ENCODE results near the gene KCNE3. TPM values are rescaled to one million over a fixed set of nuclear protein-coding genes. Genes with fewer than 3 reads are reported as not detected.

KCNE3 gene
- polyA plus RNA-seq (2013, experiment 1 of 2) = 6.2 TPM
- polyA plus RNA-seq (2013, experiment 2 of 2) = 5.9 TPM

- Histone ChIP-seq H3K27ac (ENCODE audit: low read depth, low read length, severe bottlenecking) (no peak within 1 kb of the TSS), H3K9me3 (ENCODE audit: control insufficient read depth, low read length) (no peaks in the 10 kb centered on the region), H3K36me3 (ENCODE audit: control insufficient read depth, insufficient read depth, low read length) (peaks cover 5% of the 10 kb centered on the region), H3K4me1 (ENCODE audit: control insufficient read depth, insufficient read depth, low read length, poor library complexity, severe bottlenecking) (peaks cover 9% of the 10 kb centered on the region), H3K4me3 (ENCODE audit: extremely low read depth, insufficient read depth, low read length, poor library complexity, severe bottlenecking) (peak within 1 kb of the TSS; percentile 39)
- WGBS, 2 experiments (ENCODE audit: insufficient coverage in 2 of 2) = 20 to 24% methylated on average over 42 to 50 of the region's 62 CpGs
Measured at GRCh38 chr11:74466916-74467885, at the start of gene KCNE3. KCNE3 (minus strand) TSS chr11:74467549; CDS start chr11:74457563, 9,986 bp downstream.

GRCh38 chr11:74507582-74507981 lies 40.2 kb upstream of the KCNE3 start:
- Histone ChIP-seq H3K9me3 (ENCODE audit: control insufficient read depth, low read length) (peaks cover 4% of the 10 kb centered on the region), H3K4me1 (ENCODE audit: control insufficient read depth, insufficient read depth, low read length, poor library complexity, severe bottlenecking) (no peaks in the 10 kb centered on the region), H3K27ac (ENCODE audit: low read depth, low read length, severe bottlenecking) (no peak overlapping the region), H3K4me3 (ENCODE audit: extremely low read depth, insufficient read depth, low read length, poor library complexity, severe bottlenecking) (no peak overlapping the region), H3K36me3 (ENCODE audit: control insufficient read depth, insufficient read depth, low read length) (no peaks in the 10 kb centered on the region)
- 96 to 100% methylated on average over 2 of the region's 2 CpGs for WGBS, 2 experiments (ENCODE audit: insufficient coverage in 2 of 2)

- H3K4me3 ChIP-seq (ENCODE audit: extremely low read depth, insufficient read depth, low read length, poor library complexity, severe bottlenecking) = no peak overlapping the region
- H3K9me3 ChIP-seq (ENCODE audit: control insufficient read depth, low read length) = peaks cover 11% of the 10 kb centered on the region
- H3K27ac ChIP-seq (ENCODE audit: low read depth, low read length, severe bottlenecking) = no peak overlapping the region
- no peaks in the 10 kb centered on the region for H3K4me1 ChIP-seq (ENCODE audit: control insufficient read depth, insufficient read depth, low read length, poor library complexity, severe bottlenecking)
- WGBS, 2 experiments (ENCODE audit: insufficient coverage in 2 of 2) = 67 to 85% methylated on average over 1 of the region's 1 CpG
- no peaks in the 10 kb centered on the region for H3K36me3 ChIP-seq (ENCODE audit: control insufficient read depth, insufficient read depth, low read length)
Measured at GRCh38 chr11:74506823-74507222, 39.5 kb upstream of the KCNE3 start.

GRCh38 chr11:74505911-74506310 lies 38.6 kb upstream of the KCNE3 start:
- peaks cover 14% of the 10 kb centered on the region for H3K9me3 ChIP-seq (ENCODE audit: control insufficient read depth, low read length)
- H3K36me3 ChIP-seq (ENCODE audit: control insufficient read depth, insufficient read depth, low read length) = no peaks in the 10 kb centered on the region
- no peaks in the 10 kb centered on the region for H3K4me1 ChIP-seq (ENCODE audit: control insufficient read depth, insufficient read depth, low read length, poor library complexity, severe bottlenecking)
- H3K4me3 ChIP-seq (ENCODE audit: extremely low read depth, insufficient read depth, low read length, poor library complexity, severe bottlenecking) = no peak overlapping the region
- no peak overlapping the region for H3K27ac ChIP-seq (ENCODE audit: low read depth, low read length, severe bottlenecking)
- WGBS, 2 experiments (ENCODE audit: insufficient coverage in 2 of 2) = 81 to 90% methylated on average over 4 of the region's 4 CpGs

GRCh38 chr11:74504100-74504691 lies 36.8 kb upstream of the KCNE3 start:
- Histone ChIP-seq H3K4me1 (ENCODE audit: control insufficient read depth, insufficient read depth, low read length, poor library complexity, severe bottlenecking) (no peaks in the 10 kb centered on the region), H3K36me3 (ENCODE audit: control insufficient read depth, insufficient read depth, low read length) (no peaks in the 10 kb centered on the region), H3K9me3 (ENCODE audit: control insufficient read depth, low read length) (peaks cover 18% of the 10 kb centered on the region), H3K4me3 (ENCODE audit: extremely low read depth, insufficient read depth, low read length, poor library complexity, severe bottlenecking) (no peak overlapping the region), H3K27ac (ENCODE audit: low read depth, low read length, severe bottlenecking) (no peak overlapping the region)
- 83% methylated on average over 1 of the region's 1 CpG; no CpG with 5 or more reads in 1 of the 2 experiments for WGBS, 2 experiments (ENCODE audit: insufficient coverage in 2 of 2)

GRCh38 chr11:74494916-74495315 lies 27.6 kb upstream of the KCNE3 start:
- Histone ChIP-seq H3K27ac (ENCODE audit: low read depth, low read length, severe bottlenecking) (no peak overlapping the region), H3K4me3 (ENCODE audit: extremely low read depth, insufficient read depth, low read length, poor library complexity, severe bottlenecking) (no peak overlapping the region), H3K4me1 (ENCODE audit: control insufficient read depth, insufficient read depth, low read length, poor library complexity, severe bottlenecking) (peaks cover 10% of the 10 kb centered on the region), H3K9me3 (ENCODE audit: control insufficient read depth, low read length) (no peaks in the 10 kb centered on the region), H3K36me3 (ENCODE audit: control insufficient read depth, insufficient read depth, low read length) (no peaks in the 10 kb centered on the region)
- no CpG with 5 or more reads among the region's 1 CpG for WGBS, 2 experiments (ENCODE audit: insufficient coverage in 2 of 2)

GRCh38 chr11:74493791-74494630 lies 26.7 kb upstream of the KCNE3 start:
- no peaks in the 10 kb centered on the region for H3K36me3 ChIP-seq (ENCODE audit: control insufficient read depth, insufficient read depth, low read length)
- peaks cover 10% of the 10 kb centered on the region for H3K4me1 ChIP-seq (ENCODE audit: control insufficient read depth, insufficient read depth, low read length, poor library complexity, severe bottlenecking)
- peak overlapping the region; percentile 92 for H3K27ac ChIP-seq (ENCODE audit: low read depth, low read length, severe bottlenecking)
- 4 to 11% methylated on average over 10 to 12 of the region's 14 CpGs for WGBS, 2 experiments (ENCODE audit: insufficient coverage in 2 of 2)
- H3K9me3 ChIP-seq (ENCODE audit: control insufficient read depth, low read length) = no peaks in the 10 kb centered on the region
- peak overlapping the region; percentile 73 for H3K4me3 ChIP-seq (ENCODE audit: extremely low read depth, insufficient read depth, low read length, poor library complexity, severe bottlenecking)

- WGBS, 2 experiments (ENCODE audit: insufficient coverage in 2 of 2) = 0% methylated on average over 56 to 82 of the region's 94 CpGs
- peaks cover 10% of the 10 kb centered on the region for H3K4me1 ChIP-seq (ENCODE audit: control insufficient read depth, insufficient read depth, low read length, poor library complexity, severe bottlenecking)
- peak within 1 kb of the TSS; percentile 92 for H3K27ac ChIP-seq (ENCODE audit: low read depth, low read length, severe bottlenecking)
- no peaks in the 10 kb centered on the region for H3K36me3 ChIP-seq (ENCODE audit: control insufficient read depth, insufficient read depth, low read length)
- H3K9me3 ChIP-seq (ENCODE audit: control insufficient read depth, low read length) = no peaks in the 10 kb centered on the region
- H3K4me3 ChIP-seq (ENCODE audit: extremely low read depth, insufficient read depth, low read length, poor library complexity, severe bottlenecking) = peak within 1 kb of the TSS; percentile 73
Measured at GRCh38 chr11:74492974-74493790, 25.8 kb upstream of the KCNE3 start, which contains the start of gene LIPT2. LIPT2 (minus strand) TSS chr11:74493724; CDS start chr11:74493703, 21 bp downstream.

- no peak overlapping the region for H3K27ac ChIP-seq (ENCODE audit: low read depth, low read length, severe bottlenecking)
- H3K4me3 ChIP-seq (ENCODE audit: extremely low read depth, insufficient read depth, low read length, poor library complexity, severe bottlenecking) = no peak overlapping the region
- no peaks in the 10 kb centered on the region for H3K9me3 ChIP-seq (ENCODE audit: control insufficient read depth, low read length)
- peaks cover 10% of the 10 kb centered on the region for H3K4me1 ChIP-seq (ENCODE audit: control insufficient read depth, insufficient read depth, low read length, poor library complexity, severe bottlenecking)
- no peaks in the 10 kb centered on the region for H3K36me3 ChIP-seq (ENCODE audit: control insufficient read depth, insufficient read depth, low read length)
- WGBS, 2 experiments (ENCODE audit: insufficient coverage in 2 of 2) = 96 to 97% methylated on average over 9 to 11 of the region's 11 CpGs
Measured at GRCh38 chr11:74492084-74492483, 24.7 kb upstream of the KCNE3 start.

Measured in mesodermal cell (in vitro differentiated cells).